ENCODE results near the gene EMC7.
"Not testable (repeated sequence)": the region's sequence is repeated elsewhere in the genome, so short reads cannot be mapped to it uniquely, and the experiment has no call there.

The EMC7 gene

DNA sequence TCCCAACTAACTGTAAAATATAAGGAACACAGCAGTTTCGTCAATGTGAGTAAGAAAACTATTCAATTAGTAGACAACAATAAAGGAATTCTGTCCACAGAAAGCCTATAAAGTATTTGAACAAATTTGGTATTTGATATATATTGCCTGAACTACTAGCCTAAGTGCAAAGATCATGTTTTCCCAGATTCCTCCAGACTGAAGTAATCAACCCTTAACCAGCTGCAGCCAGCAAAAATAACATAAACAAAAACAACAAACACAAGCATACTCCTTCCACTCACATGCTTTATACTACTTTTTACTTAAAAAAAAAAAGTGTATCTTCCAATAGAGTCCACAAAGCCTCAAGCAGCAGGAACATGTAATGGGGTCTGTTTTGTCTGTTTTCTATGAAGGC is 24.3 kb upstream of the EMC7 start:
- DNase-seq (ENCODE audit: low read depth): no peak
- TF ChIP-seq CTCF (IDR thresholded peaks at IDR 0.05; ENCODE audit: insufficient read depth, low read depth, low read length, missing control alignments): no peak
- no peak overlapping the region for H3K4me3 ChIP-seq (ENCODE audit: low read depth, low read length)

DNA sequence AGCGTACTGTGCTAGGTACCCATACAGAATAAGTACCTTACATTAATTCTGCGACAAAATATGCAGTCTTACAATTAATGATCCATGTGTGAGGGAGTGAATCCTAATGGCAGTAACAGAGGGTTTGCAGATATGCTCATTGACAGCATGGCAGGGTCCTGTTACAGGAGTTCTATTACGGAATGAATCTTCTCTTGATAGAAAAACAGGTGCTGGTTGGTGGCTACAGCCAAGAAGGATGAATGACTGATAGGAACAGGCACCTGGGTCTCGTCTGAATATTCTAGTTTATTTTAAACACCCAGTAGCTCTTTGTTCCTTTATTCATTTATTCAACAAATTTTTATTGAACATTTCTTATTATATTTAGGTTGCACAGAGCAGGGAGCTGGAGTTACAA is 23.0 kb upstream of the EMC7 start:
- TF ChIP-seq CTCF (IDR thresholded peaks at IDR 0.05; ENCODE audit: insufficient read depth, low read depth, low read length, missing control alignments): no peak
- no peak for DNase-seq (ENCODE audit: low read depth)
- H3K4me3 ChIP-seq (ENCODE audit: low read depth, low read length): no peak overlapping the region

- TF ChIP-seq CTCF (IDR thresholded peaks at IDR 0.05; ENCODE audit: insufficient read depth, low read depth, low read length, missing control alignments): no peak
- H3K4me3 ChIP-seq (ENCODE audit: low read depth, low read length): no peak overlapping the region
- DNase-seq (ENCODE audit: low read depth): peak; percentile 68
Measured at GRCh38 chr15:34122771-34123183, 21.1 kb upstream of the EMC7 start.

GRCh38 chr15:34121786-34122185 is 20.1 kb upstream of the EMC7 start:
- not testable (repeated sequence) for DNase-seq (ENCODE audit: low read depth); H3K4me3 ChIP-seq (ENCODE audit: low read depth, low read length)

DNA sequence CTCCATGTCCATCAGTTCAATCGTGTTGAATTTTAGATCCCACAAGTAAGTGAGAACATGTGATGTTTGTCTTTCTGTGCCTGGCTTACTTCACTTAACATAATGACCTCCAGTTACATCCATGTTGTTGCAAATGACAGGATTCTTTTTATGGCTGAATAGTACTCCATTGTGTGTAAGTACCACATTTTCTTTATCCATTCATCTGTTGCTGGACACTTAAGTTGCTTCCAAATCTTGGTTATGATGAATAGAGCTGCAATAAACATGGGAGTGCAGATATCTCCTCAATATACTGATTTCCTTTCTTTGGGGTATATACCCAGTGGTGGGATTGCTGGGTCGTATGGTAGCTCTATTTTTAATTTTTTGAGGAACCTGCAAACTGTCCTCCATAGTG is 18.8 kb upstream of the EMC7 start:
- DNase-seq (ENCODE audit: low read depth): not testable (repeated sequence)

GRCh38 chr15:34119291-34119690 is 17.6 kb upstream of the EMC7 start:
- TF ChIP-seq CTCF (IDR thresholded peaks at IDR 0.05; ENCODE audit: insufficient read depth, low read depth, low read length, missing control alignments): no peak
- DNase-seq (ENCODE audit: low read depth): no peak
- no peak overlapping the region for H3K4me3 ChIP-seq (ENCODE audit: low read depth, low read length)

More for the DNA sequence above, 18.8 kb upstream of the EMC7 start:
- H3K4me3 ChIP-seq (ENCODE audit: low read depth, low read length): not testable (repeated sequence)

DNA sequence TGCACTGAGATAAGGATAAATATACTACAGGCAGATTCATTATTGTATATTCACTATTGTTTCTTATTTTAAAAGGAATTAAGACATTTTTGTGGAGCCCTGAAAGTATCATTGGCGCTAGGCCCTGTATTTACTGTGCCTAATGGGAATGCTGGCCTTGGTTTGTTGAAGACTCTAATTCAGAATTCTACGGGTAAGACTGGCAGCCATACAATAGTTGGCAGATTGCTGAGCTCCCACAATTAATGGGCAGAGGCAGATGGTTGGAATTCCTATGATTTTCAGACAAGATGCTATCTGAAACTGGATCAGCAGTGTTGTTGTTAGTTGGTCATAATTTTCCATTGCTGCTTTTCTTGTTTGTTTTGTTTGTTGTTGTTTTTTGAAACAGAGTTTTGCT is 15.0 kb upstream of the EMC7 start:
- TF ChIP-seq CTCF (IDR thresholded peaks at IDR 0.05; ENCODE audit: insufficient read depth, low read depth, low read length, missing control alignments): no peak
- H3K4me3 ChIP-seq (ENCODE audit: low read depth, low read length): no peak overlapping the region
- DNase-seq (ENCODE audit: low read depth): no peak

- DNase-seq (ENCODE audit: low read depth): no peak
- TF ChIP-seq CTCF (IDR thresholded peaks at IDR 0.05; ENCODE audit: insufficient read depth, low read depth, low read length, missing control alignments): no peak
- no peak overlapping the region for H3K4me3 ChIP-seq (ENCODE audit: low read depth, low read length)
Measured at GRCh38 chr15:34114739-34115138, 13.1 kb upstream of the EMC7 start.

All from GM12865 (cell line).